Breast epithelium (tissue), 4 donors: ENCODE measurements around the gene NCK1. TPM values are rescaled to one million over a fixed set of nuclear protein-coding genes. Genes with fewer than 3 reads are reported as not detected.

ENCODE experiments used
- DNase-seq, 2 donors: peaks; one replicate each; pipeline ENCODE4 v3.0.0-alpha.2; 2019; ENCODE audit warnings: low spot score in 2 of 2
- H3K27ac ChIP-seq, 2 donors: fragments of 200-600 bp; sonication (generic) in 1 of 2; one replicate each; pipeline ENCODE4 v1.5.1; 2016 to 2019; ENCODE audit warnings: mild to moderate bottlenecking in 1 of 2
- H3K27me3 ChIP-seq, 2 donors: fragments of 200-600 bp; sonication (generic) in 1 of 2; one replicate each; pipeline versions ENCODE4 v1.5.1 to v1.6.0; 2017 to 2019; ENCODE audit warnings: control low read depth in 1 of 2, mild to moderate bottlenecking in 1 of 2
- H3K36me3 ChIP-seq: fragments of 200-600 bp; one replicate; pipeline ENCODE4 v1.5.1; 2019
- H3K4me1 ChIP-seq, 2 donors: fragments of 200-600 bp; sonication (generic); one replicate each; pipeline ENCODE4 v1.5.1; 2016 to 2019; ENCODE audit warnings: control low read depth in 1 of 2
- H3K4me3 ChIP-seq, 3 donors: fragments of 200-600 bp; sonication (generic); 1 replicate in 2 of 3; 2 replicates in 1 of 3; pipeline ENCODE4 v1.5.1; 2016 to 2019; ENCODE audit warnings: mild to moderate bottlenecking in 3 of 3, moderate library complexity in 2 of 3
- H3K9me3 ChIP-seq, 2 donors: fragments of 200-600 bp; sonication (generic) in 1 of 2; one replicate each; pipeline ENCODE4 v1.5.1; 2016 to 2019; ENCODE audit warnings: control low read depth in 1 of 2
- POLR2A ChIP-seq: fragments of 450-650 bp; IDR thresholded peaks from one replicate; pipeline ENCODE4 v1.6.1; 2016; ENCODE audit warnings: antibody characterized with exemption, mild to moderate bottlenecking, moderate library complexity
- POLR2AphosphoS5 ChIP-seq, 3 donors: sonication (generic); formaldehyde crosslinking; IDR thresholded peaks; one replicate each; pipeline ENCODE4 v1.6.1; 2017; ENCODE audit warnings: antibody characterized with exemption in 3 of 3
- intact Hi-C: fragments of 100-400 bp; cut with DNase I; formaldehyde crosslinking; loops from one replicate; pipeline ENCODE4 v1.15.1; 2023; ENCODE audit warnings: low total_unique reads
- total RNA-seq, 3 donors: library from RNA; depleted of rRNA; stranded (reverse); fragments of >200 nt; gene quantifications; one replicate each; pipeline ENCODE4 v1.1.0, GENCODE V29; 2016
- TF ChIP-seq, protein P1 (sequence below), 3 donors: fragments of 450-650 bp; IDR thresholded peaks; one replicate each; pipeline ENCODE4 v1.5.1; 2016 to 2017; ENCODE audit warnings: antibody characterized with exemption in 3 of 3, mild to moderate bottlenecking in 3 of 3, moderate library complexity in 3 of 3

The NCK1 gene
- total RNA-seq, 3 donors from 2014 or later = 62.3 to 77.0 (median 75.5) TPM

DNA sequence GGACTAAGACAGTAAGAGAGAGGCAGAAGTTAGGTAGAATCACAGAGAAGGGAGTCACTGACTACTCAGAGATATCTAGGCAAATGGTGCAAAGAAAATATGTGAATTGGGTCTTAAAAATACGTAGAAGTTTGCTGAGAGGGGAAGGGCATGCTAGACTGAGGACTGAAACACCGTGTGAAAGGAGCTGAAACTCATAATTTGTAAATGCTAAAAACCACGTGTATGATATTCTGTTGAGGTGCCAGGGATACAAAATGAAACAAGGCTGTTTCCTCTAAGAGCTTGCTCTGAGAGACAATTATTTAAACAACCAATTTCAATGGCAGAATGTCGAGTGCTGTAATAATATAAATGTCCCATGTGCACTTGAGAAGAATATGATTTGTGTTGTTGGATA, 47.2 kb downstream of the NCK1 start:
- Histone ChIP-seq H3K36me3 (no peaks in the 10 kb centered on the region), H3K27ac (no peak overlapping the region), H3K4me3 (no peak overlapping the region), H3K27me3 (no peaks in the 10 kb centered on the region), H3K9me3 (peaks cover 9 to 27% of the 10 kb centered on the region in 2 donors), H3K4me1 (peaks cover 0 to 3% of the 10 kb centered on the region in 2 donors)
- TF ChIP-seq POLR2A (no peak), POLR2AphosphoS5 (IDR thresholded peaks at IDR 0.05) (no peak)
- TF ChIP-seq, protein P1, sequence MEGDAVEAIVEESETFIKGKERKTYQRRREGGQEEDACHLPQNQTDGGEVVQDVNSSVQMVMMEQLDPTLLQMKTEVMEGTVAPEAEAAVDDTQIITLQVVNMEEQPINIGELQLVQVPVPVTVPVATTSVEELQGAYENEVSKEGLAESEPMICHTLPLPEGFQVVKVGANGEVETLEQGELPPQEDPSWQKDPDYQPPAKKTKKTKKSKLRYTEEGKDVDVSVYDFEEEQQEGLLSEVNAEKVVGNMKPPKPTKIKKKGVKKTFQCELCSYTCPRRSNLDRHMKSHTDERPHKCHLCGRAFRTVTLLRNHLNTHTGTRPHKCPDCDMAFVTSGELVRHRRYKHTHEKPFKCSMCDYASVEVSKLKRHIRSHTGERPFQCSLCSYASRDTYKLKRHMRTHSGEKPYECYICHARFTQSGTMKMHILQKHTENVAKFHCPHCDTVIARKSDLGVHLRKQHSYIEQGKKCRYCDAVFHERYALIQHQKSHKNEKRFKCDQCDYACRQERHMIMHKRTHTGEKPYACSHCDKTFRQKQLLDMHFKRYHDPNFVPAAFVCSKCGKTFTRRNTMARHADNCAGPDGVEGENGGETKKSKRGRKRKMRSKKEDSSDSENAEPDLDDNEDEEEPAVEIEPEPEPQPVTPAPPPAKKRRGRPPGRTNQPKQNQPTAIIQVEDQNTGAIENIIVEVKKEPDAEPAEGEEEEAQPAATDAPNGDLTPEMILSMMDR (IDR thresholded peaks at IDR 0.05) = no peak
- DNase-seq = no peak
- intact Hi-C loops = no loop called here

DNA sequence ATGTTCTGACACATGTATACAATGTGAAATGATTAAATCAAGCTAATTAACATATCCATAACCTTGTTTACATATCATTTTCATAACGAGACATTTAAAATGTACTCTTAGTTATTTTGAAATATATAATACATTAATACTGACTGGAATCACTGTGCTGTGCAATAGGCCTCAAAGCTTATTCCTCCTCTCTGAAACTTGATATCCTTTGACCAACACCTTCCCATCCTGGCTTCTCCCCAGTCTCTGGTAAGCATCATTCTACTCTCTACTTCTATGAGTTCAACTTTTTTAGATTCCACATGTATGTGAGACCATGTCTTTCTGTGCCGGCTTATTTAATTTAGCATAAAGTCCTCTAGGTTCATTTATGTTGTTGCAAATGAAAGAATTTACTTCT, 48.7 kb downstream of the NCK1 start:
- intact Hi-C loops = no loop called here
- no peak overlapping the region for H3K4me3 ChIP-seq
- no peaks in the 10 kb centered on the region for H3K27me3 ChIP-seq
- peaks cover 2 to 17% of the 10 kb centered on the region in 2 donors for H3K9me3 ChIP-seq
- no peaks in the 10 kb centered on the region for H3K36me3 ChIP-seq
- TF ChIP-seq POLR2AphosphoS5 (IDR thresholded peaks at IDR 0.05) (no peak), POLR2A (no peak)
- TF ChIP-seq, protein P1 (IDR thresholded peaks at IDR 0.05) = no peak
- H3K4me1 ChIP-seq = peaks cover 0 to 3% of the 10 kb centered on the region in 2 donors
- DNase-seq = no peak
- H3K27ac ChIP-seq = no peak overlapping the region

DNA sequence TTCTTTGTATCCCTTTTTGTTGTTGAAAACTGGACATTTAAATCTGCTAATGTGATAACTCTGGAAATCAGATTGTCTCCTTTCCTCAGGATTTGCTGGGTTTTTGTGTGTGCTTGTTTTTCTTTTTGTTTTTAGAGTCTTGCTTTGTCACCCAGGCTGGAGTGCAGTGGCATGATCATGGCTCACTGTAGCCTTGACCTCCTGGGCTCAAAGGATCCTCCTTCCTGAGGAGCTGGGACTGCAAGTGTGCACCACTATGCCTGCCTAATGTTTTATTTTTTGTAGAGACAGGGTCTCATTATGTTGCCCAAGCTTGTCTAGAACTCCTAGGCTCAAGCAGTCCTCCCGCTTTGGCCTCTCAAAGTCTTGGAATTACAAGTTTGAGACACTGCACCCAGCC, 51.2 kb downstream of the NCK1 start:
- intact Hi-C loops = no loop called here
- H3K4me1 ChIP-seq = peaks cover 0 to 3% of the 10 kb centered on the region in 2 donors
- H3K36me3 ChIP-seq = no peaks in the 10 kb centered on the region
- no peak overlapping the region for H3K27ac ChIP-seq
- no peak for DNase-seq
- H3K4me3 ChIP-seq = no peak overlapping the region
- no peaks in the 10 kb centered on the region for H3K27me3 ChIP-seq
- TF ChIP-seq, protein P1 (IDR thresholded peaks at IDR 0.05) = no peak
- no peak for TF ChIP-seq POLR2A
- no peak for TF ChIP-seq POLR2AphosphoS5 (IDR thresholded peaks at IDR 0.05)
- peaks cover 0 to 17% of the 10 kb centered on the region in 2 donors for H3K9me3 ChIP-seq

DNA sequence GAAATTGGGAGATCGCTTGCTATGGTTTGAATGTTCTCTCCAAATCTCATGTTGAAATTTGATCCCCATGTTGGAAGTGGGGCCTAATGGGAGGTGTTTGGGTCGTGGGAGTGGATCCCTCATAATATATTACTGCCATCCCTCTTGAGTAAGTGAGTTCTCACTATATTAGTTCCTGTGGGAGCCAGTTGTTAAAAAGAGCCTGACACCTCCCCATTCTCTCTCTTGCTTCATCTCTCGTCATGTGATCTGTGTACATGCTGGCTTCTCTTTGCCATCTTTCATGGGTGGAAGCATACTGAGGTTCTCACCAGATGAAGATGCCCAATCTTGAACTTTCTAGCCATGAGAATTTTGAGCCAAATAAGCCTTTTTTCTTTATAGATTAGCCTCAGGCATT, 52.7 kb downstream of the NCK1 start:
- no peaks in the 10 kb centered on the region for H3K27me3 ChIP-seq
- intact Hi-C loops = no loop called here
- H3K4me1 ChIP-seq = no peaks in the 10 kb centered on the region
- no peak for DNase-seq
- H3K4me3 ChIP-seq = no peak overlapping the region
- no peak overlapping the region for H3K27ac ChIP-seq
- no peaks in the 10 kb centered on the region for H3K36me3 ChIP-seq
- H3K9me3 ChIP-seq = peaks cover 0 to 17% of the 10 kb centered on the region in 2 donors
- TF ChIP-seq, protein P1 (IDR thresholded peaks at IDR 0.05) = no peak
- TF ChIP-seq POLR2AphosphoS5 (IDR thresholded peaks at IDR 0.05) (no peak), POLR2A (no peak)

DNA sequence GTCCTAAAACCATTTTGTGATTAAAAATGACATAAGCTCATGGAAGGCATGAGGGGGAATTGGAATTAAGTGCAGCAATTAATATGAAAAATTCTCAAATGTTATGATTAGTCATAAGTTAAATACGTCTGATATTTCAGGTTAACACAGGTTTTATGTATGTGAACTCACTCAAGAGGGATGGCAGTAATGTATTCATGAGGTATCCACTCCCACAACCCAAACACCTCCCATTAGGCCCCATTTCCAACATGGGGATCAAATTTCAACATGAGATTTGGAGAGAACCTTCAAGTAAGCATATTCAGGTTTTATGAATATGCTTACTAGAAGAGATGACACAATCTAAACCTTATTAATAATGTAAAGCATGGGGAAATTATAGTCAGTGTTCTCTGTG, 54.2 kb downstream of the NCK1 start:
- H3K4me1 ChIP-seq = no peaks in the 10 kb centered on the region
- H3K27ac ChIP-seq = no peak overlapping the region
- DNase-seq = no peak
- H3K9me3 ChIP-seq = peaks cover 0 to 15% of the 10 kb centered on the region in 2 donors
- H3K27me3 ChIP-seq = no peaks in the 10 kb centered on the region
- intact Hi-C loops = no loop called here
- TF ChIP-seq POLR2A (no peak), POLR2AphosphoS5 (IDR thresholded peaks at IDR 0.05) (no peak)
- TF ChIP-seq, protein P1 (IDR thresholded peaks at IDR 0.05) = no peak
- H3K36me3 ChIP-seq = no peaks in the 10 kb centered on the region
- no peak overlapping the region for H3K4me3 ChIP-seq
